Measurements from ENCODE around the gene TM9SF2.
"Not testable (repeated sequence)": the region's sequence is repeated elsewhere in the genome, so short reads cannot be mapped to it uniquely, and the experiment has no call there.

The TM9SF2 gene, protein sequence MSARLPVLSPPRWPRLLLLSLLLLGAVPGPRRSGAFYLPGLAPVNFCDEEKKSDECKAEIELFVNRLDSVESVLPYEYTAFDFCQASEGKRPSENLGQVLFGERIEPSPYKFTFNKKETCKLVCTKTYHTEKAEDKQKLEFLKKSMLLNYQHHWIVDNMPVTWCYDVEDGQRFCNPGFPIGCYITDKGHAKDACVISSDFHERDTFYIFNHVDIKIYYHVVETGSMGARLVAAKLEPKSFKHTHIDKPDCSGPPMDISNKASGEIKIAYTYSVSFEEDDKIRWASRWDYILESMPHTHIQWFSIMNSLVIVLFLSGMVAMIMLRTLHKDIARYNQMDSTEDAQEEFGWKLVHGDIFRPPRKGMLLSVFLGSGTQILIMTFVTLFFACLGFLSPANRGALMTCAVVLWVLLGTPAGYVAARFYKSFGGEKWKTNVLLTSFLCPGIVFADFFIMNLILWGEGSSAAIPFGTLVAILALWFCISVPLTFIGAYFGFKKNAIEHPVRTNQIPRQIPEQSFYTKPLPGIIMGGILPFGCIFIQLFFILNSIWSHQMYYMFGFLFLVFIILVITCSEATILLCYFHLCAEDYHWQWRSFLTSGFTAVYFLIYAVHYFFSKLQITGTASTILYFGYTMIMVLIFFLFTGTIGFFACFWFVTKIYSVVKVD

DNA sequence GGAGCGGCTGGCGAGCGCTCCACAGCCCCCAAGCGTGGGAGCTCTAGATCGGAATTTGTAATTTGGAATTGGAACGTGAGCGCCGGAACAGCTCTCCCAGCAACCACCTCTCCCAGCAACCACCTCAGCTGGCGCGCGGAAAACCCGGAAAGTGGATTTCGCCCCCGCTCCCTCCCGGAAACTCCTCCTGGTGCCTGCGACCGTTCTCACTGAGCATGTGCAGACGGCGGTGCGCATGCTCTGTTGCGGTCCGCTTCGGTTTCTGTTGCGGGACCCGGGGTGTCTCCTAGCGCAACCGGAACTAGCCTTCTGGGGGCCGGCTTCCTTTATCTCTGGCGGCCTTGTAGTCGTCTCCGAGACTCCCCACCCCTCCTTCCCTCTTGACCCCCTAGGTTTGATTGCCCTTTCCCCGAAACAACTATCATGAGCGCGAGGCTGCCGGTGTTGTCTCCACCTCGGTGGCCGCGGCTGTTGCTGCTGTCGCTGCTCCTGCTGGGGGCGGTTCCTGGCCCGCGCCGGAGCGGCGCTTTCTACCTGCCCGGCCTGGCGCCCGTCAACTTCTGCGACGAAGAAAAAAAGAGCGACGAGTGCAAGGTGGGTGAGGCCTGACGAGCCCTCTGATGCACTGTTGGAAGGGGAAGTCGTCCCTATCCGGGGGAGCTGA, at the start of gene TM9SF2:
TSS of gene TM9SF2 (plus strand) at position 289 of the 664 bp plus-strand sequence. CDS start at position 424, 135 bp downstream.
- peak; percentile 83 to 96 (median 93) for DNase-seq (ENCODE audit: low read depth in 4 of 4, low spot score in 1 of 4)

DNA sequence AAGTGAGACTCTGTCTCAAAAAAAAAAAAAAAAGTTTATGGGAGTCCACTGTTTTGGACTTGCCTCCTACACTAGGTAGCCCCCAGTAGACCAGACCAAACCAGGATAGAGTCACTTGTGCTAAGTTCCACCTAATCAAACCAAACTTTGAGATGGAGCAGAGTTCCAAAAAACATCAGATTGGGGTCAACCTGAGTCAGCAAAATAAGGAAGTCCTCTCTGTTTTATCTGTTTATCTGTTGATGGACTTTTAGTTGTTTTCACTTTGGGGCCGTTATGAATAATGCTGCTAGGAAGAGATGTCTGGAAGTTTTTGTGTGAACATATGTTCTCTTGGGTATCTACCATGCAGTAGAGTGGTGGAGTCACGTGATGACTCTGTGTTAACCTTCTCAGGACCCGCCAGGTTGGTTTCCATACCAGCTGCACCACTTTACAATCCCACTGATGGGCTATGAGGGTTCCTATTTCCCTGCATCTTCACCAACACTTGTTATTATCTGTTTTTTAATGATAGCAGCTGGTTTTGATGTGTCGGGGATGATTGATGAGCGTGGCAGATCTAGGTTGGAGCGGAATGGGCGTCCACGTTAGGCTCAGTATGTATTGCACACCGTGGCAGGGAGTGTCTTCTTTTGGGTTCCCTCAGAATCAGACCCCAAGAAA, 46.6 kb upstream of the TM9SF2 start:
- DNase-seq (ENCODE audit: low read depth in 4 of 4, low spot score in 1 of 4): no peak

- DNase-seq (ENCODE audit: low read depth in 4 of 4, low spot score in 1 of 4): no peak
These were observed 42.0 kb upstream of the TM9SF2 start for GRCh38 chr13:99459099-99459850.

DNA sequence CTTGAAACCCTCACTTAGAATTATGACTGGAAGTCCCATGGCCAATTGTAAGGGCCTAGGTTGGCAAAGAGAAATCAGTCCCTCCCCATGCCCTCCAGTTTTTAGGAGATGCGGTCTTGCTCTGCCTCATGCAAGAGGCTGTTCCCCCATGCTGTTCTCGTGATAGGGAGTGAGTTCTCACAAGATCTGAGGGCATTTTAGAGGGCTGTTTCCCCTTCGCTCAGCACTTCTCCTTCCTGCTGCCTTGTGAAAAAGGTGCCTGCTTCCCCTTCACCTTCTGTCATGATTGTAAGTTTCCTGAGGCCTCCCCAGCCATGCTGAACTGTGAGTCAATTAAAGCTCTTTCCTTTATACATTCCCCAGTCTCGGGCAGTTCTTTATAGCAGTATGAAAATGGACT, 40.5 kb upstream of the TM9SF2 start:
- DNase-seq (ENCODE audit: low read depth in 4 of 4, low spot score in 1 of 4): not testable (repeated sequence)

DNA sequence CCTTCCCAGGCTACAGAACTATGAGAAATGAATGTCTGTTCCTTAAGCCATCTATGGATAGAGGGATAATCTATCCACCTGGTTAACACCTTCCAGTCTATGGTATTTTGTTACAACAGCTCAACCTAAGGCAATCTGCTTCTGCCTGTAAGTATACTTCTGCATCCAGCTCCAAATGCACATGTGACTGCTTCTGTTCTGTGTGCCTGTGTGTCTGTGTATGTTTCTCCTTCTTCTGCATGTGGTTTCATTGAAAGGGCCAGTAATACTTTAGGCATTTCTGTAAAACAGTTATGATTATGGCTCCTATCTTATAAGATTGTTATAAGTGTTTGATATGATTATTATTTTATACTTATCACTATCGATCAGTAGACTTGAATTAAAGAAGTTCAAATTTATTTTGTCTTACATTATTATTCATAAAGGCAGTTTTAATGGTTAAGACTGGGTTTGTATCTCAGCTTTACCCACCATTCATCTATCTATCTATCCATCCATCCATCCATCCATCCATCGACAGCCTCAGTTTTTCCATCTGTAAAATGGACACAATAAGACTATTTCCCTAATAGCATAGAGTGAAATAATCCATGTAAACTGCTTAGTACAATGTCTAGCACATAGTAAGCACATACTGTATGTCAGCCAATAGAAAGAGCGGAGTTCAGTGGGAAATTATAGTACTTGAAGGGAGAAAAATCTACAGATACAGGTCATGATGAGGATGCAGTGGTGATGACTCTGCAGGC, 37.5 kb upstream of the TM9SF2 start:
- no peak for DNase-seq (ENCODE audit: low read depth in 4 of 4, low spot score in 1 of 4)

GRCh38 chr13:99464441-99464949, 36.8 kb upstream of the TM9SF2 start:
- no peak for DNase-seq (ENCODE audit: low read depth in 4 of 4, low spot score in 1 of 4)

DNA sequence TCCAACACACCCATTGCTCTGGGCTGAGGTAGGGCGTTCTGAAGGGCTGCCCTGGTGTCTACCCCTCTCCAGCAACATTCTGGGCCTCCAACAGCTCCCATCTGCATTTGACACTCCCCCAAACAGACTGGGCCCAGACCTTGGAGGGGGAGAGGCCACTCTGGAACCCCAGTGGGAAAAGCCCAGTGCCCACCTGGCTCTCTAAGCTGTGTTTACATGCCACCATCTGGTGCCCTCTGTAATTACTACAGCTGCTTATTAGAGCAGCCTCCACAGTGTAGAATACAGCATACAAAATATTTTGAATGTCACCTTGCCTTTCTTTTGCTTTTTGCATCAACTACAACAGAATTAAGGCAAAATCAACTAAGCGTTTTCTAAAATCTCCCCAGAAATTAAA, 35.8 kb upstream of the TM9SF2 start:
- no peak for DNase-seq (ENCODE audit: low read depth in 4 of 4, low spot score in 1 of 4)

- DNase-seq (ENCODE audit: low read depth in 4 of 4, low spot score in 1 of 4): no peak
These were observed 33.5 kb upstream of the TM9SF2 start for GRCh38 chr13:99467764-99468163.

DNA sequence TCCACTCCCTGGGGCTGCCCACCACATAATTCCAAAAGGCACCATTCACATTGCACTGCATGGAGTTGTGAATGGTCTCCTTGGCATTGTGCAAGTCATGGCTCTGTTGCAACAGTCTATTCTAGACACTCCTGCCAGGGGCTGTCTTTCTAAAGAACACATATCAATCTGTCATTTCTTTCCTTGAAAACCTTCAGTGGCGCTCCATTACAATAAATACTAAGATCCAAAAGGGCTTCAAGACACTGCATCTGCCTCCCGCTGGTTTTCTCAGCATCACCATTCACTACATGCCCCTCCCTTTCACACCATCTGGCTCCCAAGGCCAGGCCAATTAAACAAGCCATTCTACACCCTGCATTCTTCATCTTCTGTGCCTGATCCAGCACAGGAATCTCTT, 32.2 kb upstream of the TM9SF2 start:
- no peak for DNase-seq (ENCODE audit: low read depth in 4 of 4, low spot score in 1 of 4)

- DNase-seq (ENCODE audit: low read depth in 4 of 4, low spot score in 1 of 4): no peak
These were observed 31.2 kb upstream of the TM9SF2 start for GRCh38 chr13:99470027-99470426.

- DNase-seq (ENCODE audit: low read depth in 4 of 4, low spot score in 1 of 4): no peak
These were observed 29.8 kb upstream of the TM9SF2 start for GRCh38 chr13:99471221-99472121.

GRCh38 chr13:99472122-99472440, 29.2 kb upstream of the TM9SF2 start:
- DNase-seq (ENCODE audit: low read depth in 4 of 4, low spot score in 1 of 4): no peak

- no peak for DNase-seq (ENCODE audit: low read depth in 4 of 4, low spot score in 1 of 4)
These were observed 27.8 kb upstream of the TM9SF2 start for GRCh38 chr13:99473515-99473914.

DNA sequence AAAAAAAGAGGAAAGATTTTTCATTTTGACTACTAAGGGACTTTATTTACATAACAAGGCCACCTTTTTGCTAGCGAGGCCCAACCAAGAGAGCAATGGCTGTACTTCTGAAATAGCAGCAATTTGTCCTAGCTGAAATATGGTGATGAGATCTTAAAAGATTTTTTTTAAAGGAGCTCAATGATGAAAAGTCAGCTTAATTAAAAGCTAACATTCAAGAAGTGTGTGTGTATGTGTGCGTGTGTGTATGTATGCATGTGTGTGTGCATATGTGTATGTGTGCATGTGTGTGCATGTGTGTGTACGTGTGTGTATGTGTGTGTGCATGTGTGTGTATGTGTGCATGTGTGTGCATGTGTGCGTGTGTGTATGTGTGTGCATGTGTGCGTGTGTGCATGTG, 24.6 kb upstream of the TM9SF2 start:
- no peak for DNase-seq (ENCODE audit: low read depth in 4 of 4, low spot score in 1 of 4)

DNA sequence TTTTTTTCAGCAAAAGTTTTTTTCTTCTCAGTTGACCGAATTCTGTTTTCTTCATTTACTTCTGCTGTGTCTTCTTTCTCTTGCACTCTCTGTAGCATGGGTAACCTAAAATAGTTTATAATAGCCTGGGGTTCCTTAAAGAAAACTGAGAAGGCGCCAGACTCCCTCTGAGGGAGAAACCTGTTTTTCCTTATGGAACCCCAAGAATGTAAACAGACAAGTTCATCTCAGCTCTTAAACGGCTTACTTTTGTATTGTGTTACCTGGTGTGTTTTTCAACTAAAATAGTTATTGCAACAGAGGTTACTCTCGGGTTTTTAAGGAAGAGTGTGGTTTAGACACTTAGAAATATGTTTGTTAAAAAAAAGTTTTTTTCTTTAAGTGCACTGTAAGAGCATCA, 23.8 kb upstream of the TM9SF2 start:
- DNase-seq (ENCODE audit: low read depth in 4 of 4, low spot score in 1 of 4): no peak

DNA sequence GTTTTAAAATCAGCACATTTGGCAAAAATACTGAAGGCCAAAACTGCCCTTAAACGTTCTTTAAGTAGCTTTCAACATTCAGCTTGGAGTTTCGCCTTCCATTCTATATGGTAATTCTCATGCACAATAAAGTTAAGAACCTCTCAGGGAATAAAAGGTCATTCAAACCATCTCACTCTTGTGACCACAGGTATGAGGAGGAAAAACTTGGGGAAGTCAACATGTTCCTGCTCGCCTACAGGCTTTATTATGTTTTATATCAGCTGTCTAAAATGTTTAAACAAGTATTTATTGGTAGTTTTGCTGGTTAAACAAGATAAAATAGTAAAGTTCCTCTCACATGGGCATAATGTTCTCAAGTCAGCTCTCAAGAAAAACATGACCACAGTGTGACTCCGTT, 19.9 kb upstream of the TM9SF2 start:
- DNase-seq (ENCODE audit: low read depth in 4 of 4, low spot score in 1 of 4): no peak

GRCh38 chr13:99484473-99484872, 16.8 kb upstream of the TM9SF2 start:
- DNase-seq (ENCODE audit: low read depth in 4 of 4, low spot score in 1 of 4): no peak

DNA sequence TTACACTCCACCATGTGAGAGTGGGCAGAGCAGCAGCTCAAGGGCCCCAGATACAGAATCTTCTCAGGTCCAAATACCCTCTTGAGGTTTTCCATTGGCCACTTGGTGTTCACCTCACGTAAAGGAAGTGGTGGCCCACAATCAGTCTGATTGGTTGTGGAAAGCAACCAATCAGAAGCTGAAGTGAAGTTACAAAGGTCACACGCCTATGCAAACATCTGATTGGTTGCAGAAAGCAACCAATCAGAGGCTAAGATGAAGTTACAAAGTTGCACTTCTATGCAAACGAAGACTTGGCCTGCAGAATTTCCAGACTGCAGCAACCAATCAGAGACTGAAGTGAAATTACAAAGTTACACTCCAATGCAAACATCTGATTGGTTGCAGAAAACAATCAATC, 14.3 kb upstream of the TM9SF2 start:
- DNase-seq (ENCODE audit: low read depth in 4 of 4, low spot score in 1 of 4): no peak

- no peak for DNase-seq (ENCODE audit: low read depth in 4 of 4, low spot score in 1 of 4)
These were observed 12.2 kb upstream of the TM9SF2 start for GRCh38 chr13:99489028-99489427.
